MM.1S (cell line): ENCODE results near the gene FOXP1.

Experiments
- DNase-seq: peaks from one replicate; pipeline ENCODE4 v3.0.0-alpha.2; 2015
- H2AFZ ChIP-seq: fragments of 300-600 bp; sonication (generic); 2 replicates; pipeline ENCODE4 v1.6.0; 2016; ENCODE audit warnings: antibody characterized with exemption, low read length
- H3F3A ChIP-seq: fragments of 300-600 bp; sonication (generic); 2 replicates; pipeline ENCODE4 v1.6.1; 2016; ENCODE audit warnings: mild to moderate bottlenecking, antibody characterized with exemption, low read length, moderate library complexity, mixed read lengths; ENCODE audit not compliant: insufficient read depth
- H3K27ac ChIP-seq: fragments of 300-600 bp; sonication (generic); 2 replicates; pipeline ENCODE4 v1.5.1; 2016; ENCODE audit warnings: mild to moderate bottlenecking, low read length
- H3K27me3 ChIP-seq: fragments of 300-600 bp; sonication (generic); replicated peaks from 2 replicates; pipeline ENCODE4 v1.6.0; 2016; ENCODE audit warnings: low read length; ENCODE audit not compliant: insufficient read depth
- H3K36me3 ChIP-seq: fragments of 300-600 bp; sonication (generic); replicated peaks from 2 replicates; pipeline ENCODE4 v1.6.1; 2016; ENCODE audit warnings: mild to moderate bottlenecking, low read length, mixed read lengths; ENCODE audit not compliant: insufficient read depth
- H3K4me1 ChIP-seq: fragments of 300-600 bp; sonication (generic); 2 replicates; pipeline ENCODE4 v1.6.1; 2016; ENCODE audit warnings: low read length, mixed read lengths
- H3K4me2 ChIP-seq: fragments of 300-600 bp; sonication (generic); 2 replicates; pipeline ENCODE4 v1.6.0; 2016; ENCODE audit warnings: low read depth, low read length
- H3K4me3 ChIP-seq: fragments of 300-600 bp; sonication (generic); 2 replicates; pipeline ENCODE4 v1.5.1; 2016; ENCODE audit warnings: low read length, mixed read lengths
- H3K79me2 ChIP-seq: fragments of 300-600 bp; sonication (generic); 2 replicates; pipeline ENCODE4 v1.6.1; 2016; ENCODE audit warnings: mixed run types, low read length, mixed read lengths
- H3K9ac ChIP-seq: fragments of 300-600 bp; sonication (generic); 2 replicates; pipeline ENCODE4 v1.6.1; 2016; ENCODE audit warnings: low read length, mixed read lengths
- H3K9me2 ChIP-seq: fragments of 300-600 bp; sonication (generic); replicated peaks from 2 replicates; pipeline ENCODE4 v1.6.1; 2016; ENCODE audit warnings: mild to moderate bottlenecking, low read length, mixed read lengths; ENCODE audit not compliant: insufficient read depth
- H3K9me3 ChIP-seq: fragments of 300-600 bp; sonication (generic); replicated peaks from 2 replicates; pipeline ENCODE4 v1.6.1; 2016; ENCODE audit warnings: mild to moderate bottlenecking, low read length, mixed read lengths; ENCODE audit not compliant: insufficient read depth
- H4K20me1 ChIP-seq: fragments of 300-600 bp; sonication (generic); 2 replicates; pipeline ENCODE4 v1.6.1; 2016; ENCODE audit warnings: mild to moderate bottlenecking, low read length, moderate library complexity, mixed read lengths; ENCODE audit not compliant: insufficient read depth
- CTCF ChIP-seq: fragments of 300-600 bp; sonication (generic); IDR thresholded peaks from 2 replicates; pipeline ENCODE4 v1.5.1; 2016; ENCODE audit warnings: antibody characterized with exemption, low read length, mixed read lengths
- EZH2 ChIP-seq: fragments of 300-600 bp; sonication (generic); optimal IDR thresholded peaks from 2 replicates; pipeline ENCODE3; 2017; ENCODE audit warnings: low read depth, mild to moderate bottlenecking, antibody characterized with exemption, low read length, mixed read lengths
- EZH2phosphoT487 ChIP-seq: fragments of 300-600 bp; sonication (generic); IDR thresholded peaks from 2 replicates; pipeline ENCODE4 v1.6.1; 2018; ENCODE audit warnings: antibody characterized with exemption, low read length

FOXP1 gene

DNA sequence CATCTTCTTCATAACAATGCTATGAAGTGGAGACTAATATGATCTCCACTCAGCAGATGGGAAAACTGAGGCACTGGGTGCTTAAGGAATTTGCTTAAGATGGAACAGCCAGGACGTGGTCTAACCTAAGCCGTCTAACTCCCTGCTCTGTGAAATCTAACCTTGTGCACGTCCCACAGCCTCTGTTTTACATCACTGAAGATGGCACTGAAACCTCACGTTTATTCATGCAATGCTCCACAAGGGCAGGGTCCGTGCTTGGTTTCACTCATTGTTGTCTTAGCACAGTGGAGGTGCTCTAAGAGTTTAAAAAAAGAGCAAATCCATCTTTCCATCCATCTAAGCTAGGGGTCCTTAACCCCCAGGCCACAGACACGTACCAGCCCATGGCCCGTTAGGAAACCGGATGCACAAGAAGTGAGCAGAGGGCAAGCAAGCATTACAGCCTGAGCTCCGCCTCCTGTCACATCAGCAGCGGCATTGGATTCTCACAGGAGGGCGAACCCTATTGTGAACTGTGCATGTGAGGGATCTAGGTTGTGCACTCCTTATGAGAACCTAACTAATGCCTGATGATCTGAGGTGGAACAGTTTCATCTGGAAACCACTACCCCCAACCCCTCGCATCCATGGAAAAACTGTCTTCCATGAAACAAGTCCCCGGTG, 118.0 kb downstream of the FOXP1 start:
- no peaks in the 10 kb centered on the region for H3K4me1 ChIP-seq
- no peaks in the 10 kb centered on the region for H3K9me3 ChIP-seq

DNA sequence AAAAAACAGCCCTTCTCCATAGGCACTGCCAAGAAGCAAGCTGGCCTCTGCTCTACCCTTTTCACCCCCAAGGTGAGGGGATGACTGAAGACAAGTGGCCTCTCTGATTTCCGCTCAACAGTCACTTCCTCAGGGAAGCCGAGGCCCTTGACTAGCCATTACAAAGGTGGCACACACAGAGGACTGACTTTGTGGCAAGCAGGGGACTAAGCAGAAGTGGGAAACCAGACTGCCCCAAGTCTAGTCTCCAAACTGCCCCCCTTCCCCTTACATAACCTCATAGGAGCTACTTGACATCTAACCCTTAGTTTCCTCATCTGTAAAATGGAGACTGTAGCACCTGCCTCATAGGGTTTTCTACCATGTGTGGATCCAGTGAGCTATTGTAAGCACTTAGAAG, 118.9 kb downstream of the FOXP1 start:
- Histone ChIP-seq H2AFZ (no peak overlapping the region), H3K9me3 (no peaks in the 10 kb centered on the region), H3K36me3 (no peaks in the 10 kb centered on the region), H3K9me2 (no peaks in the 10 kb centered on the region), H3K27ac (no peak overlapping the region), H4K20me1 (no peaks in the 10 kb centered on the region), H3K9ac (no peak overlapping the region), H3K4me2 (no peak overlapping the region), H3K79me2 (no peaks in the 10 kb centered on the region), H3K4me1 (no peaks in the 10 kb centered on the region), H3K27me3 (no peaks in the 10 kb centered on the region), H3K4me3 (no peak overlapping the region), H3F3A (no peaks in the 10 kb centered on the region)
- TF ChIP-seq CTCF, result no peak
- TF ChIP-seq EZH2, result no peak
- no peak for TF ChIP-seq EZH2phosphoT487
- no peak for DNase-seq

More for the DNA sequence above, 118.0 kb downstream of the FOXP1 start:
- no peak overlapping the region for H2AFZ ChIP-seq
- DNase-seq, result no peak
- no peaks in the 10 kb centered on the region for H3K79me2 ChIP-seq
- H3K27ac ChIP-seq, result no peak overlapping the region
- H3K4me3 ChIP-seq, result no peak overlapping the region
- no peaks in the 10 kb centered on the region for H3K36me3 ChIP-seq
- H4K20me1 ChIP-seq, result no peaks in the 10 kb centered on the region
- no peaks in the 10 kb centered on the region for H3K9me2 ChIP-seq
- TF ChIP-seq EZH2 (no peak), CTCF (no peak), EZH2phosphoT487 (no peak)
- H3F3A ChIP-seq, result no peaks in the 10 kb centered on the region
- H3K9ac ChIP-seq, result no peak overlapping the region
- H3K27me3 ChIP-seq, result no peaks in the 10 kb centered on the region
- no peak overlapping the region for H3K4me2 ChIP-seq

- H3K4me3 ChIP-seq, result no peak overlapping the region
- no peaks in the 10 kb centered on the region for H3K9me2 ChIP-seq
- H3K79me2 ChIP-seq, result no peaks in the 10 kb centered on the region
- no peaks in the 10 kb centered on the region for H4K20me1 ChIP-seq
- DNase-seq, result no peak
- no peaks in the 10 kb centered on the region for H3F3A ChIP-seq
- no peak overlapping the region for H3K9ac ChIP-seq
- H3K36me3 ChIP-seq, result no peaks in the 10 kb centered on the region
- no peaks in the 10 kb centered on the region for H3K4me1 ChIP-seq
- no peak for TF ChIP-seq CTCF
- TF ChIP-seq EZH2phosphoT487, result no peak
- no peak for TF ChIP-seq EZH2
- no peak overlapping the region for H3K4me2 ChIP-seq
- no peak overlapping the region for H3K27ac ChIP-seq
- no peaks in the 10 kb centered on the region for H3K9me3 ChIP-seq
- no peaks in the 10 kb centered on the region for H3K27me3 ChIP-seq
- H2AFZ ChIP-seq, result no peak overlapping the region
Measured at GRCh38 chr3:71463617-71464016, 119.9 kb downstream of the FOXP1 start.
